SK-N-SH (cell line): Measurements from ENCODE around the gene GATAD2B. TPM values are rescaled to one million over a fixed set of nuclear protein-coding genes. Genes with fewer than 3 reads are reported as not detected.

Experiments used
- CTCF ChIA-PET: fragments of 300-600, 350-600 bp; formaldehyde crosslinking; extraction: SDS; loops from one replicate; lab custom pipeline; 2021; lab: Yijun Ruan, JAX
- POLR2A ChIA-PET: fragments of 350-600 bp; sonication (Branson Sonifier 250); formaldehyde crosslinking; extraction: SDS; loops from one replicate; lab custom pipeline; 2020; ENCODE audit warnings: antibody characterized with exemption, inconsistent platforms; lab: Yijun Ruan, JAX
- DNase-seq: peaks from one replicate; pipeline ENCODE4 v3.0.0; 2012
- H2AFZ ChIP-seq: fragments of 200-600 bp; sonication (generic); 2 replicates; pipeline ENCODE4 v1.8.1; 2016; ENCODE audit warnings: antibody characterized with exemption, mild to moderate bottlenecking, low read depth
- H3F3A ChIP-seq: fragments of 200-600 bp; sonication (generic); replicated peaks from 2 replicates; pipeline ENCODE3; 2016; ENCODE audit warnings: antibody characterized with exemption, mild to moderate bottlenecking; ENCODE audit not compliant: insufficient read depth
- H3K27ac ChIP-seq, 2 experiments: fragments of 200-500 bp in 1 of 2; fragments of 200-600 bp in 1 of 2; sonication (Bioruptor generic) in 1 of 2; sonication (generic), shearing (Covaris generic) in 1 of 2; 2 replicates each; pipeline versions ENCODE4 v1.5.1 to v1.6.1; 2014 to 2016; ENCODE audit warnings: low read depth in 2 of 2, inconsistent platforms in 1 of 2, low read length in 1 of 2, mild to moderate bottlenecking in 1 of 2, mixed read lengths in 1 of 2
- H3K27me3 ChIP-seq: fragments of 200-600 bp; sonication (generic), shearing (Covaris generic); 2 replicates; pipeline ENCODE4 v1.6.1; 2016; ENCODE audit warnings: mixed run types; ENCODE audit not compliant: insufficient read depth
- H3K36me3 ChIP-seq, 2 experiments: fragments of 200-500 bp in 1 of 2; fragments of 200-600 bp in 1 of 2; sonication (Bioruptor generic) in 1 of 2; sonication (generic) in 1 of 2; replicated peaks in 1 of 2; 2 replicates each; pipeline versions ENCODE3 to v1.5.1; 2014 to 2016; ENCODE audit warnings: low read length in 1 of 2, mild to moderate bottlenecking in 1 of 2; ENCODE audit not compliant: insufficient read depth in 2 of 2, control insufficient read depth in 1 of 2
- H3K4me1 ChIP-seq, 2 experiments: fragments of 200-500 bp in 1 of 2; fragments of 200-600 bp in 1 of 2; sonication (Bioruptor generic) in 1 of 2; sonication (generic), shearing (Covaris generic) in 1 of 2; 2 replicates each; pipeline versions ENCODE4 v1.5.1 to v1.6.1; 2014 to 2016; ENCODE audit warnings: low read depth in 1 of 2, low read length in 1 of 2, mixed run types in 1 of 2; ENCODE audit not compliant: insufficient read depth in 2 of 2, control insufficient read depth in 1 of 2
- H3K4me2 ChIP-seq: fragments of 200-600 bp; sonication (generic), shearing (Covaris generic); 2 replicates; pipeline ENCODE4 v1.6.1; 2017; ENCODE audit warnings: mixed run types
- H3K4me3 ChIP-seq, 2 experiments: fragments of 200-500 bp in 1 of 2; fragments of 200-600 bp in 1 of 2; sonication (Bioruptor generic) in 1 of 2; sonication (generic), shearing (Covaris generic) in 1 of 2; 2 replicates each; pipeline versions ENCODE4 v1.5.1 to v1.8.1; 2014 to 2016; ENCODE audit warnings: low read depth in 2 of 2, inconsistent platforms in 1 of 2, low read length in 1 of 2, mild to moderate bottlenecking in 1 of 2, mixed read lengths in 1 of 2, moderate library complexity in 1 of 2
- H3K79me2 ChIP-seq: fragments of 200-600 bp; sonication (generic); 2 replicates; pipeline ENCODE4 v1.8.1; 2017; ENCODE audit warnings: mild to moderate bottlenecking; ENCODE audit not compliant: insufficient read depth
- H3K9ac ChIP-seq: fragments of 200-600 bp; sonication (generic); 2 replicates; pipeline ENCODE4 v1.6.1; 2017; ENCODE audit warnings: mixed run types
- H3K9me2 ChIP-seq: fragments of 200-600 bp; sonication (generic); 2 replicates; pipeline ENCODE4 v1.6.1; 2017; ENCODE audit warnings: mixed run types
- H3K9me3 ChIP-seq: fragments of 200-600 bp; sonication (generic); 2 replicates; pipeline ENCODE4 v1.6.1; 2017; ENCODE audit warnings: mixed run types, mild to moderate bottlenecking, moderate library complexity
- H4K20me1 ChIP-seq: fragments of 200-600 bp; sonication (generic); 2 replicates; pipeline ENCODE4 v1.6.1; 2017; ENCODE audit warnings: mild to moderate bottlenecking, mixed run types; ENCODE audit not compliant: insufficient read depth
- CTCF ChIP-seq: fragments of 200-600 bp; sonication (generic); IDR thresholded peaks from 2 replicates; pipeline ENCODE4 v1.6.1; 2017; ENCODE audit warnings: antibody characterized with exemption, mild to moderate bottlenecking, moderate library complexity
- ELF1 ChIP-seq: IDR thresholded peaks from 2 replicates; pipeline ENCODE4 v1.4.0; 2012
- EZH2phosphoT487 ChIP-seq: fragments of 200-600 bp; sonication (generic); IDR thresholded peaks from 2 replicates; pipeline ENCODE4 v1.6.1; 2017; ENCODE audit warnings: low read depth, mixed run types, mild to moderate bottlenecking, antibody characterized with exemption, moderate library complexity, borderline replicate concordance
- FOXJ3 ChIP-seq: sonication (generic); formaldehyde crosslinking; IDR thresholded peaks from 2 replicates; pipeline ENCODE4 v1.5.1; 2020; ENCODE audit warnings: mild to moderate bottlenecking, missing genetic modification reagents
- FOXM1 ChIP-seq: IDR thresholded peaks from 2 replicates; pipeline ENCODE4 v1.4.0; 2012; ENCODE audit warnings: low read depth, mild to moderate bottlenecking
- GATA2 ChIP-seq: sonication (generic); formaldehyde crosslinking; IDR thresholded peaks from 2 replicates; pipeline ENCODE4 v1.5.0; 2020; ENCODE audit warnings: mild to moderate bottlenecking, missing genetic modification reagents
- JUND ChIP-seq: IDR thresholded peaks from 2 replicates; pipeline ENCODE4 v1.4.0; 2012
- MEF2A ChIP-seq: IDR thresholded peaks from 2 replicates; pipeline ENCODE4 v1.4.0; 2012; ENCODE audit warnings: low read depth, borderline replicate concordance
- RAD21 ChIP-seq: IDR thresholded peaks from 2 replicates; pipeline ENCODE4 v1.6.1; 2012; ENCODE audit warnings: mild to moderate bottlenecking, low read length
- RCOR1 ChIP-seq: fragments of 150-350 bp; IDR thresholded peaks from 2 replicates; pipeline ENCODE4 v1.6.1; 2017; ENCODE audit warnings: antibody characterized with exemption, low read length
- SMC3 ChIP-seq: IDR thresholded peaks from 2 replicates; pipeline ENCODE4 v1.6.1; 2012; ENCODE audit warnings: low read depth, low read length, improper control_type of control experiment
- TCF12 ChIP-seq: IDR thresholded peaks from 2 replicates; pipeline ENCODE4 v1.4.0; 2012
- TEAD4 ChIP-seq: IDR thresholded peaks from 2 replicates; pipeline ENCODE4 v1.4.0; 2012; ENCODE audit warnings: mild to moderate bottlenecking, borderline replicate concordance; ENCODE audit not compliant: insufficient read depth
- YY1 ChIP-seq: IDR thresholded peaks from 2 replicates; pipeline ENCODE4 v1.4.0; 2012; ENCODE audit warnings: low read depth, mild to moderate bottlenecking
- ZBTB33 ChIP-seq: IDR thresholded peaks from 2 replicates; pipeline ENCODE4 v1.4.0; 2012; ENCODE audit warnings: low read depth, borderline replicate concordance
- WGBS: methylation state at CpG from one replicate; pipeline ENCODE4 v1.1.6; 2017; ENCODE audit warnings: low lambda C conversion rate; 5-methylcytosine and 5-hydroxymethylcytosine counted together
- polyA plus RNA-seq, 3 experiments: library from polyadenylated mRNA; depleted of rRNA; stranded (reverse); fragments of >200 nt; gene quantifications; 2 replicates each; pipeline ENCODE4 v1.2.3, GENCODE V29; 2012
- TF ChIP-seq, protein P1 (sequence below): IDR thresholded peaks from 2 replicates; pipeline ENCODE4 v1.4.0; 2012; ENCODE audit warnings: low read depth, borderline replicate concordance

The GATAD2B gene
- polyA plus RNA-seq, 1 of the 3 experiments (the other 2 are of a cell fraction) = 2.8 TPM

DNA sequence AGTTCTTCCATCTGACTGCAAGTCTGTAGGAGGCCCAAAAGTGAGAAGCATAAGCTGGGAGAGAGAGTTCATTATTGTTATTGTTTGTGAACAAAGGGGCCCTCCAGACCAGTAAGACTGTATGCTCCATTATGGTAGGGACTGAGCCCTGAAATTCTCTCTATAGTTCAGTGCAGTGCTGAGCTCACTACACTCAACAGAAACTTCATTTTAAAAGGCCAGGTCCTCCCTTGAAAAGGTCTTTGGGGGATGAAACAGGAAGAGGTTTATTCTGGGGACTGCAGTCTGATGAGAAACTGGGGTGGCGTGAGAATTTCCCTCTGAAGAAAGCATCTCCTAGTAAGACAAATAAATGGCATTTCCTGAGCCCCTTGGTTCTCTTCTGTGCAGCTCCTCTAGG is 5.5 kb upstream of the GATAD2B start (continued):
- no peak for TF ChIP-seq TEAD4
- no peak for TF ChIP-seq GATA2 (CRISPR knock-in tag)
- no peak for TF ChIP-seq ELF1
- TF ChIP-seq MEF2A = no peak
- no peak for TF ChIP-seq YY1
- TF ChIP-seq, protein P1, sequence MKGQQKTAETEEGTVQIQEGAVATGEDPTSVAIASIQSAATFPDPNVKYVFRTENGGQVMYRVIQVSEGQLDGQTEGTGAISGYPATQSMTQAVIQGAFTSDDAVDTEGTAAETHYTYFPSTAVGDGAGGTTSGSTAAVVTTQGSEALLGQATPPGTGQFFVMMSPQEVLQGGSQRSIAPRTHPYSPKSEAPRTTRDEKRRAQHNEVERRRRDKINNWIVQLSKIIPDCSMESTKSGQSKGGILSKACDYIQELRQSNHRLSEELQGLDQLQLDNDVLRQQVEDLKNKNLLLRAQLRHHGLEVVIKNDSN = no peak
- no peak for TF ChIP-seq FOXM1
- TF ChIP-seq RAD21 = no peak
- no peak for TF ChIP-seq CTCF

- Histone ChIP-seq H3K27me3 (no peaks in the 10 kb centered on the region), H3K36me3 (peaks cover 0 to 9% of the 10 kb centered on the region in 2 experiments), H3K27ac (no peak overlapping the region), H3K4me2 (no peak overlapping the region), H3K79me2 (peaks cover 20% of the 10 kb centered on the region), H3K9ac (no peak overlapping the region), H3K4me1 (peaks cover 6 to 26% of the 10 kb centered on the region in 2 experiments; a peak in 3 of 4 replicates), H3K9me3 (no peaks in the 10 kb centered on the region), H2AFZ (no peak overlapping the region), H3F3A (peaks cover 22% of the 10 kb centered on the region), H4K20me1 (peaks cover 5% of the 10 kb centered on the region), H3K4me3 (no peak overlapping the region), H3K9me2 (no peaks in the 10 kb centered on the region)
- TF ChIP-seq TCF12 = no peak
- TF ChIP-seq CTCF = no peak
- TF ChIP-seq EZH2phosphoT487 = no peak
- TF ChIP-seq ELF1 = no peak
- TF ChIP-seq SMC3 = no peak
- no peak for TF ChIP-seq JUND
- no peak for TF ChIP-seq FOXM1
- no peak for TF ChIP-seq FOXJ3 (CRISPR knock-in tag)
- no peak for TF ChIP-seq RCOR1
- no peak for TF ChIP-seq ZBTB33
- POLR2A ChIA-PET = interaction anchor here (0.7 to 1.1 kb wide), 2 partner anchors 64 to 1027 kb away, joined by 3 to 7 read pairs; partner anchors contain the start of gene RPS27
- DNase-seq = no peak
- CTCF ChIA-PET = interaction anchor here (0.6 to 2.0 kb wide), 2 partner anchors 19 to 255 kb away, joined by 3 to 5 read pairs; no protein-coding TSS in a partner anchor
- 76% methylated on average over 4 of the region's 4 CpGs for WGBS
Observed at GRCh38 chr1:153926405-153926804, 3.6 kb upstream of the GATAD2B start.
